Trophoblast cell (in vitro differentiated cells and primary cell): ENCODE results near the gene EXD3.

ENCODE experiments used
- DNase-seq, 2 donors: peaks; one replicate each; pipeline ENCODE4 v3.0.0-alpha.2; 2016
- H2AFZ ChIP-seq: 2 replicates; pipeline ENCODE4 v1.6.1; 2013; ENCODE audit warnings: low read length, moderate library complexity, mild to moderate bottlenecking; ENCODE audit not compliant: insufficient read depth, poor library complexity
- H2AK5ac ChIP-seq: 2 replicates; pipeline ENCODE4 v1.6.1; 2013; ENCODE audit warnings: mild to moderate bottlenecking, low read length
- H2BK120ac ChIP-seq: 2 replicates; pipeline ENCODE4 v1.6.1; 2013; ENCODE audit warnings: low read length, mild to moderate bottlenecking, moderate library complexity; ENCODE audit not compliant: insufficient read depth, poor library complexity
- H2BK12ac ChIP-seq: 2 replicates; pipeline ENCODE4 v1.6.1; 2013; ENCODE audit warnings: mild to moderate bottlenecking, low read length, moderate library complexity
- H2BK5ac ChIP-seq: 2 replicates; pipeline ENCODE4 v1.6.1; 2013; ENCODE audit warnings: low read length, low read depth, moderate library complexity, mild to moderate bottlenecking; ENCODE audit not compliant: poor library complexity
- H3K14ac ChIP-seq: 2 replicates; pipeline ENCODE4 v1.6.1; 2013; ENCODE audit warnings: mild to moderate bottlenecking, low read length
- H3K18ac ChIP-seq: 2 replicates; pipeline ENCODE4 v1.6.1; 2013; ENCODE audit warnings: mild to moderate bottlenecking, low read length
- H3K23ac ChIP-seq: 2 replicates; pipeline ENCODE4 v1.6.1; 2013; ENCODE audit warnings: low read length
- H3K27ac ChIP-seq: 2 replicates; pipeline ENCODE4 v1.5.1; 2013; ENCODE audit warnings: low read depth, mild to moderate bottlenecking, inconsistent platforms, low read length, moderate library complexity
- H3K27me3 ChIP-seq: 2 replicates; pipeline ENCODE4 v1.6.1; 2013; ENCODE audit warnings: inconsistent platforms, mild to moderate bottlenecking, low read length, moderate library complexity; ENCODE audit not compliant: insufficient read depth
- H3K36me3 ChIP-seq, 2 experiments: 1 replicate in 1 of 2; 2 replicates in 1 of 2; pipeline ENCODE4 v1.6.1; 2013; ENCODE audit warnings: low read length in 2 of 2, mild to moderate bottlenecking in 2 of 2, moderate library complexity in 1 of 2; ENCODE audit not compliant: insufficient read depth in 2 of 2, control insufficient read depth in 1 of 2
- H3K4ac ChIP-seq: 2 replicates; pipeline ENCODE4 v1.6.1; 2013; ENCODE audit warnings: low read depth, mild to moderate bottlenecking, low read length, moderate library complexity
- H3K4me1 ChIP-seq, 2 experiments: 1 replicate in 1 of 2; 2 replicates in 1 of 2; pipeline ENCODE4 v1.6.1; 2013; ENCODE audit warnings: low read length in 2 of 2, mild to moderate bottlenecking in 2 of 2, moderate library complexity in 1 of 2; ENCODE audit not compliant: insufficient read depth in 2 of 2, control insufficient read depth in 1 of 2
- H3K4me2 ChIP-seq: 2 replicates; pipeline ENCODE4 v1.6.1; 2013; ENCODE audit warnings: inconsistent platforms, mild to moderate bottlenecking, low read length, moderate library complexity
- H3K4me3 ChIP-seq: 2 replicates; pipeline ENCODE4 v1.5.1; 2013; ENCODE audit warnings: mild to moderate bottlenecking, low read depth, low read length, inconsistent platforms
- H3K79me1 ChIP-seq: one replicate; pipeline ENCODE4 v1.6.1; 2013; ENCODE audit warnings: low read length
- H3K79me2 ChIP-seq: 2 replicates; pipeline ENCODE4 v1.6.1; 2013; ENCODE audit warnings: low read length, mild to moderate bottlenecking; ENCODE audit not compliant: control insufficient read depth, insufficient read depth, poor library complexity
- H3K9ac ChIP-seq: 2 replicates; pipeline ENCODE4 v1.6.1; 2013; ENCODE audit warnings: mild to moderate bottlenecking, low read length
- H3K9me3 ChIP-seq: 2 replicates; pipeline ENCODE4 v1.6.1; 2013; ENCODE audit warnings: low read depth, mild to moderate bottlenecking, control low read depth, inconsistent platforms, low read length; ENCODE audit not compliant: insufficient read depth
- H4K12ac ChIP-seq: 2 replicates; pipeline ENCODE4 v1.6.1; 2013; ENCODE audit warnings: low read depth, mild to moderate bottlenecking, low read length, moderate library complexity
- H4K8ac ChIP-seq: 2 replicates; pipeline ENCODE4 v1.6.1; 2013; ENCODE audit warnings: low read depth, mild to moderate bottlenecking, low read length, moderate library complexity
- H4K91ac ChIP-seq: one replicate; pipeline ENCODE4 v1.6.1; 2013; ENCODE audit warnings: low read depth, mild to moderate bottlenecking, low read length, moderate library complexity
- WGBS: extraction: QIAGEN DNeasy Blood & Tissue Kit; methylation state at CpG from one replicate; pipeline ENCODE4 v1.1.7; 2013; ENCODE audit warnings: missing lambda C conversion rate; ENCODE audit not compliant: insufficient read length, insufficient coverage; ENCODE audit errors: extremely low coverage; 5-methylcytosine and 5-hydroxymethylcytosine counted together

Gene EXD3

DNA sequence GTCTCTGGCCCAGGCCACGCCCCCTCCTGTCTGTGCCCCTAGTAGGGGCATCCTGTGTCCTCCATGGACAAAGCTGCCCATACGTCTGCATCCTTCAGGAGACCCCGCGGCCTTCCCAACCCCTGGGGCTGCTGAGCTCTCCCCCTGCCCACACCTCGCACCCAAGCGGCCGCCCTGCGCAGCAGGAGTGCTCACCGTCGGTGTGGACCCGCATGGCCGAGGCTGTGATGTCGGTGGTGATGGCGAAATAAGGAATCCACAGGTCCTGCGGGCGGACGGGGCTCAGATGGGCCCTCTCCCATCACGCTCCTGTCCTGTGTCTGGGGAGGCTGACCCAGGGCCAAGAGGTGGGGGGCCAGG lies 40.9 kb upstream of the EXD3 start:
- H3K18ac ChIP-seq = no peak overlapping the region
- no peak overlapping the region for H3K27ac ChIP-seq
- H2AFZ ChIP-seq = no peak overlapping the region
- WGBS = no CpG with 5 or more reads among the region's 18 CpGs
- peaks cover 2% of the 10 kb centered on the region for H3K79me2 ChIP-seq
- peaks cover 2% of the 10 kb centered on the region for H3K27me3 ChIP-seq
- H3K14ac ChIP-seq = no peak overlapping the region
- H2BK5ac ChIP-seq = no peak overlapping the region
- no peak overlapping the region for H2BK12ac ChIP-seq
- H3K9ac ChIP-seq = no peak overlapping the region
- H3K79me1 ChIP-seq = peaks cover 3% of the 10 kb centered on the region
- H3K9me3 ChIP-seq = peaks cover 3% of the 10 kb centered on the region
- H4K91ac ChIP-seq = no peak overlapping the region
- no peak overlapping the region for H3K4me3 ChIP-seq
- no peak overlapping the region for H4K12ac ChIP-seq
- no peaks in the 10 kb centered on the region for H3K36me3 ChIP-seq
- H3K23ac ChIP-seq = no peak overlapping the region
- DNase-seq = peak; percentile 64 to 84
- H4K8ac ChIP-seq = no peak overlapping the region
- H2BK120ac ChIP-seq = no peak overlapping the region
- H2AK5ac ChIP-seq = no peak overlapping the region
- no peak overlapping the region for H3K4ac ChIP-seq
- peaks cover 3% of the 10 kb centered on the region in 2 experiments for H3K4me1 ChIP-seq
- no peak overlapping the region for H3K4me2 ChIP-seq

DNA sequence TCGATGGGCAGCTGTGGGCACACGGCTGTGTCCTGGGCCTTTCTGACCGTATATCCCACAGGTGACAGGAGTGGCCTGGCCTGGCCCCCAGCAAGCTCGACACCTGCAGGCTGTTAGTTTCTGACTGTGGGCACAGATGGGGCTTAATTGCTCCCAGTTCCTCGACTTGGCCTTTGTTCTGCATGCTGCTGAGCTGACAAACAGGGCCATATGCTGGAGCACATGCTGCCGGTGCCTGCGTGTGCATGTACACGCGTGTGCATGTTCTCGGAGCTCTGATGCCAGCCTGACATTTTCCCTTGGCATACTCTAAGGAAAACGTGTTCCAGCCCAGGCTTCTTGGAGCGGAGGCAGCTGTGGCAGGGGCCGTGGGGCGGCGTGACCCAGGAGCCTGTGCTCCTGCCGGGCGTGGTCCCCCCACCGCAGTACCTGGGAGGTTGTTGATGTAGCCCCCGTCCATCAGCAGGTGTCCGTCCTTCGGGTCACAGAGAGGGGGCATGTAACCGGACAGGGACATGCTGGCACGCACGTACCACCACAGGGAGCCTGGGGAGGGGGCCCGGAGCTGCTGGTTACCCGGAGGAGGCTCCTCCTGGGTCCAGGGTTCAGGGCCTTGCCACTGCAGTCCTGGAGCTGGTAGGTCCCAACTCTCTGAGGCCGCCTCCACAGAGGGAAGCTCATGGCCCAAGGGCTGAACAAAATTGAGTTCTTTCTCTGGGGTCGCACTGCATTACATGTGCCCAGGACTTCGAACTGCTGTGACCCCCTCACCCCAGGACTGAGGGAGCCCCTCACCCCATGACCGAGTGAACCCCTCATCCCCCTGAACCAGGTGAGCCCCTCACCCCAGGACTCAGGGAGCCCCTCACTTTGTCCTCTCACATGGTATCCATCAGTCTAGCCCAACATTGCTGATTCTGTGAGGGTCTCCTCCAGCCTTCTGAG lies 40.3 kb upstream of the EXD3 start:
- H3K27me3 ChIP-seq = peaks cover 2% of the 10 kb centered on the region
- H3K4me1 ChIP-seq = peaks cover 7 to 9% of the 10 kb centered on the region in 2 experiments
- no peak overlapping the region for H3K23ac ChIP-seq
- no peak overlapping the region for H2AK5ac ChIP-seq
- no peak overlapping the region for H2AFZ ChIP-seq
- H2BK5ac ChIP-seq = no peak overlapping the region
- H3K4me2 ChIP-seq = no peak overlapping the region
- H3K79me2 ChIP-seq = peaks cover 4% of the 10 kb centered on the region
- H3K36me3 ChIP-seq = no peaks in the 10 kb centered on the region
- H3K4me3 ChIP-seq = no peak overlapping the region
- H2BK12ac ChIP-seq = no peak overlapping the region
- DNase-seq = no peak
- H3K18ac ChIP-seq = no peak overlapping the region
- no peak overlapping the region for H3K9ac ChIP-seq
- H3K4ac ChIP-seq = no peak overlapping the region
- no peak overlapping the region for H2BK120ac ChIP-seq
- no peak overlapping the region for H3K27ac ChIP-seq
- no peak overlapping the region for H4K8ac ChIP-seq
- H4K12ac ChIP-seq = no peak overlapping the region
- peaks cover 3% of the 10 kb centered on the region for H3K9me3 ChIP-seq
- no CpG with 5 or more reads among the region's 30 CpGs for WGBS
- peaks cover 9% of the 10 kb centered on the region for H3K79me1 ChIP-seq
- no peak overlapping the region for H4K91ac ChIP-seq
- H3K14ac ChIP-seq = no peak overlapping the region

DNA sequence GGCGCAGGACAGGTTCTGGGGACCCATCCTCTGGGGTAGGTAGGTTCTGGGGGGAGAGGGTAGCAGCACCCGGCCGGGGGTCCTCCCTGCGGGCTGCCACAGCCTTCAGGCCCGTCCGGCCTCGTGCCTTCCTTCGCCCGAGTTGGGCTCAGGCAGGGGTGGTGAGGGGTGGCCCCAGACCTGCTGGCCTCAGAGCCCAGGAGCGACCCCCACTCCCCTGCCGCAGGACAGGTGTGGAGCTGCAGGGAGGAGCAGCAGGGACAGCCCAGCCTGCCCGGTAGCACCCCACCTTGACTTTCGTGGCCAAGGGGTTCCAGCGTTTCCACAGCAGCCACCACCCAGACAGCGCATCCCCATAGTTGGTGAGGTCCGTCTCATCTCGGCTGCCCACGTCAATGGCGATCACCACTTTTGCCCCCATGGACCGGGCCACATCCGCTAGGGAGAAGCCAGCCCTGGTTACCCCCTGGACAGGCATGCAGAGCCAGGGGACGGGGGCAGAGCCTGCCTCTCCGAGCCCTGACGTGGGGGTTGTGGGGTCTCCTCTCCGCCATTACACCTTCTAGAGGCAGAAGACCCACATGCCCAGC lies 39.5 kb upstream of the EXD3 start:
- H3K4me1 ChIP-seq = peaks cover 10 to 12% of the 10 kb centered on the region in 2 experiments
- H3K27me3 ChIP-seq = peaks cover 2% of the 10 kb centered on the region
- H3K4me2 ChIP-seq = no peak overlapping the region
- peaks cover 4% of the 10 kb centered on the region for H3K79me2 ChIP-seq
- H4K91ac ChIP-seq = no peak overlapping the region
- H3K79me1 ChIP-seq = peaks cover 9% of the 10 kb centered on the region
- no peak overlapping the region for H3K14ac ChIP-seq
- no peak overlapping the region for H2BK120ac ChIP-seq
- H3K9ac ChIP-seq = no peak overlapping the region
- no peak overlapping the region for H3K23ac ChIP-seq
- no peak overlapping the region for H3K18ac ChIP-seq
- no peak overlapping the region for H2AFZ ChIP-seq
- H2BK5ac ChIP-seq = no peak overlapping the region
- no peak overlapping the region for H2BK12ac ChIP-seq
- H4K12ac ChIP-seq = no peak overlapping the region
- no CpG with 5 or more reads among the region's 25 CpGs for WGBS
- H3K9me3 ChIP-seq = peaks cover 2% of the 10 kb centered on the region
- no peak overlapping the region for H3K4me3 ChIP-seq
- no peak overlapping the region for H4K8ac ChIP-seq
- H3K27ac ChIP-seq = no peak overlapping the region
- DNase-seq = no peak
- H2AK5ac ChIP-seq = no peak overlapping the region
- peaks cover 0 to 3% of the 10 kb centered on the region in 2 experiments for H3K36me3 ChIP-seq
- no peak overlapping the region for H3K4ac ChIP-seq

DNA sequence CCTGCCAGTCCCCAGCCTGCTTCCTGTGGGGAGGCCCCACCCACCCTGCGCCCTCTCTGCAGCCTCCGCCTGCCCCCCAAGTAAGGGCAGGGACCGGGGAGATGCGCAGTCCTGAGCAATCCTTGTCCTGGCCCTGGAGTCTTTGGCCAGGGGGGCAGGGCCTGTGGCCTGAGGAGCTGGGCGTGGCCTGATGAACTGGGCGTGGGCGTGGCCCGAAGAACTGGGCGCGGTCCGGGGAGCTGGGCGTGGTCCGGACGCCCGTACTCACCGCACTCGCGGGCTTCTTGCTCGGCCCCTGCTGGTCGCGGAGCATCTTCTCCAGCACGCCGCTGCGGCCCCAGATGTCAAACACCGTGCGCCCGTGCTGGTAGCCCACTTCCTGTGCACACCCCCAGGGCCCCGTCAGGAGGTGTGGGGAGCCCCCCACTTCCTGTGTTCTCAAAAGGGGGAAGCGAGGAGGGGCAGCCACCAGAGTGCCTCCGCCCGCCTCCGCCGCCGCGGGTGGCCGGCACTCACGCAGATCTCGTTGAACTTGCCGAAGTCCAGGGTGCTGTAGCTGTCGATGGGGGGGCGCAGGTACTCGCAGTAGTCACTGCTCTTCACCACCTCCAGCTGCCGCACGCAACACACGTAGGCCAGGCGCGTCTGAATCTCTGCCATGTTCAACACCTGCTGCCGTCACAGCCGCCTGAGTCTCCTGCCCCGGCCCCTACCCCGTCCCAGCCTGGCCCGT lies 38.9 kb upstream of the EXD3 start:
- Histone ChIP-seq H3K4me2 (no peak overlapping the region), H2BK120ac (no peak overlapping the region), H4K12ac (no peak overlapping the region), H3K4ac (no peak overlapping the region), H3K4me1 (peaks cover 10 to 12% of the 10 kb centered on the region in 2 experiments), H3K18ac (no peak overlapping the region), H3K36me3 (peaks cover 2 to 9% of the 10 kb centered on the region in 2 experiments), H3K27ac (no peak overlapping the region), H2AFZ (no peak overlapping the region), H3K23ac (no peak overlapping the region), H3K9ac (no peak overlapping the region), H3K27me3 (peaks cover 2% of the 10 kb centered on the region), H3K4me3 (no peak overlapping the region), H3K79me2 (peaks cover 4% of the 10 kb centered on the region), H2BK5ac (no peak overlapping the region), H3K79me1 (peaks cover 9% of the 10 kb centered on the region), H3K14ac (no peak overlapping the region), H4K8ac (no peak overlapping the region), H2AK5ac (no peak overlapping the region), H4K91ac (no peak overlapping the region), H2BK12ac (no peak overlapping the region), H3K9me3 (peaks cover 2% of the 10 kb centered on the region)
- no CpG with 5 or more reads among the region's 52 CpGs for WGBS
- peak; percentile 38 to 58 for DNase-seq
